ENCODE results near the gene INPP5A.
"Not testable (repeated sequence)": the region's sequence is repeated elsewhere in the genome, so short reads cannot be mapped to it uniquely, and the experiment has no call there.

INPP5A gene

GRCh38 chr10:132750936-132751335 is 213.3 kb downstream of the INPP5A start:
- DNase-seq, result no peak

- DNase-seq, result no peak
Observed at GRCh38 chr10:132752378-132752777, 214.8 kb downstream of the INPP5A start.

GRCh38 chr10:132752961-132753360 is 215.4 kb downstream of the INPP5A start:
- DNase-seq, result no peak

GRCh38 chr10:132753596-132753995 is 216.0 kb downstream of the INPP5A start:
- no peak for DNase-seq

- DNase-seq, result no peak
Observed at GRCh38 chr10:132754071-132754470, 216.5 kb downstream of the INPP5A start.

- no peak for DNase-seq
Observed at GRCh38 chr10:132755166-132755711, 217.7 kb downstream of the INPP5A start.

- no peak for DNase-seq
Observed at GRCh38 chr10:132756591-132756990, 219.0 kb downstream of the INPP5A start.

GRCh38 chr10:132757171-132757570 is 219.6 kb downstream of the INPP5A start:
- no peak for DNase-seq

- no peak for DNase-seq
Observed at GRCh38 chr10:132758865-132759264, 221.3 kb downstream of the INPP5A start.

- DNase-seq, result no peak
Observed at GRCh38 chr10:132761395-132762060, 223.9 kb downstream of the INPP5A start.

GRCh38 chr10:132762267-132762666 is 224.7 kb downstream of the INPP5A start:
- no peak for DNase-seq

GRCh38 chr10:132763545-132763944 is 226.0 kb downstream of the INPP5A start:
- no peak for DNase-seq

GRCh38 chr10:132764108-132764507 is 226.5 kb downstream of the INPP5A start:
- DNase-seq, result no peak

GRCh38 chr10:132765435-132765834 is 227.8 kb downstream of the INPP5A start:
- no peak for DNase-seq

- DNase-seq, result no peak
Observed at GRCh38 chr10:132766291-132766690, 228.7 kb downstream of the INPP5A start.

GRCh38 chr10:132768346-132769248 is 231.0 kb downstream of the INPP5A start:
- DNase-seq, result no peak

GRCh38 chr10:132770061-132771021 is 232.8 kb downstream of the INPP5A start:
- DNase-seq, result no peak

- DNase-seq, result not testable (repeated sequence)
Observed at GRCh38 chr10:132772816-132773215, 235.2 kb downstream of the INPP5A start.

- no peak for DNase-seq
Observed at GRCh38 chr10:132774181-132774901, 236.8 kb downstream of the INPP5A start.

- DNase-seq, result peak; percentile 27
Observed at GRCh38 chr10:132774902-132775863, 237.6 kb downstream of the INPP5A start.

GRCh38 chr10:132776186-132776585 is 238.6 kb downstream of the INPP5A start:
- no peak for DNase-seq
